HCT116 (cell line): ENCODE measurements around the gene TEKT3. TPM values are rescaled to one million over a fixed set of nuclear protein-coding genes. Genes with fewer than 3 reads are reported as not detected.

Experiments
- ATAC-seq: fragments of 200-7000 bp; cut with Tn5 transposase; 2 replicates; pipeline ENCODE4 v1.9.1; 2020; ENCODE audit warnings: mild to moderate bottlenecking, moderate library complexity
- BruUV-seq: library from RNA; stranded (reverse); fragments of 400-500 nt; replicated peaks from 2 replicates; lab custom pipeline; 2021; lab: Mats Ljungman, UMichigan
- CTCF ChIA-PET: fragments of 300-600 bp; sonication (Branson Sonifier 250); formaldehyde crosslinking; loops from one replicate; lab custom pipeline; 2021; ENCODE audit warnings: antibody characterized with exemption; lab: Charles Lee
- POLR2A ChIA-PET: fragments of 300-600, 350-600 bp; sonication (Branson Sonifier 250); formaldehyde crosslinking; loops from one replicate; lab custom pipeline; 2021; ENCODE audit warnings: antibody characterized with exemption; lab: Charles Lee
- RAD21 ChIA-PET, 2 experiments: fragments of 300-600 bp; sonication (Branson Sonifier 250); formaldehyde crosslinking; loops; one replicate each; lab custom pipeline; 2023; ENCODE audit warnings: low total read pairs in 2 of 2; ENCODE audit not compliant: uncharacterized antibody in 2 of 2, unreplicated experiment in 2 of 2, low non-redundant PET in 1 of 2; lab: Charles Lee
- DNase-seq: peaks from one replicate; pipeline ENCODE4 v3.0.0-alpha.2; 2010; ENCODE audit warnings: low read depth, low spot score
- H2AFZ ChIP-seq: fragments of 200-600 bp; shearing (Covaris generic), sonication (generic); 2 replicates; pipeline ENCODE4 v1.6.1; 2017; ENCODE audit warnings: low read depth, mixed run types, mixed read lengths, antibody characterized with exemption, low read length; ENCODE audit not compliant: poor library complexity, severe bottlenecking
- H3K27ac ChIP-seq: 2 replicates; pipeline ENCODE4 v1.5.1; 2012; ENCODE audit warnings: low read depth, low read length
- H3K27me3 ChIP-seq: fragments of 200-600 bp; sonication (generic); 2 replicates; pipeline ENCODE4 v1.6.1; 2016; ENCODE audit warnings: mixed run types, low read length, mixed read lengths; ENCODE audit not compliant: insufficient read depth
- H3K36me3 ChIP-seq, 2 experiments: fragments of 200-500 bp in 1 of 2; fragments of 200-600 bp in 1 of 2; sonication (Bioruptor generic) in 1 of 2; sonication (generic) in 1 of 2; 2 replicates each; pipeline versions ENCODE4 v1.5.1 to v1.6.1; 2014 to 2016; ENCODE audit warnings: low read length in 2 of 2, inconsistent platforms in 1 of 2, mixed read lengths in 1 of 2, mixed run types in 1 of 2; ENCODE audit not compliant: insufficient read depth in 2 of 2, control insufficient read depth in 1 of 2
- H3K4me1 ChIP-seq, 2 experiments: fragments of 200-600 bp in 1 of 2; sonication (generic) in 1 of 2; 2 replicates each; pipeline versions ENCODE4 v1.5.1 to v1.6.1; 2012 to 2017; ENCODE audit warnings: low read length in 2 of 2, inconsistent platforms in 1 of 2, mild to moderate bottlenecking in 1 of 2, mixed read lengths in 1 of 2, mixed run types in 1 of 2, moderate library complexity in 1 of 2; ENCODE audit not compliant: insufficient read depth in 2 of 2, control insufficient read depth in 1 of 2
- H3K4me2 ChIP-seq: fragments of 200-600 bp; sonication (generic); 2 replicates; pipeline ENCODE4 v1.6.1; 2017; ENCODE audit warnings: mixed run types, low read length, mixed read lengths
- H3K4me3 ChIP-seq, 2 experiments: fragments of 200-600 bp in 1 of 2; sonication (generic) in 1 of 2; replicated peaks in 1 of 2; 2 replicates each; pipeline ENCODE4 v1.5.1; 2011 to 2016; ENCODE audit warnings: low read length in 2 of 2, control low read depth in 1 of 2, low read depth in 1 of 2, mild to moderate bottlenecking in 1 of 2, mixed read lengths in 1 of 2, mixed run types in 1 of 2
- H3K79me2 ChIP-seq: fragments of 200-600 bp; sonication (generic); 2 replicates; pipeline ENCODE4 v1.6.1; 2017; ENCODE audit warnings: mild to moderate bottlenecking, mixed run types, low read length, moderate library complexity, mixed read lengths; ENCODE audit not compliant: insufficient read depth
- H3K9ac ChIP-seq: fragments of 200-600 bp; sonication (generic); 2 replicates; pipeline ENCODE4 v1.6.1; 2016; ENCODE audit warnings: low read length, mixed read lengths
- H3K9me2 ChIP-seq: fragments of 200-600 bp; sonication (generic), shearing (Covaris generic); 2 replicates; pipeline ENCODE4 v1.6.1; 2017; ENCODE audit warnings: mixed run types, mild to moderate bottlenecking, moderate library complexity; ENCODE audit not compliant: insufficient read depth
- H3K9me3 ChIP-seq, 2 experiments: fragments of 200-500 bp in 1 of 2; fragments of 200-600 bp in 1 of 2; sonication (Bioruptor generic) in 1 of 2; sonication (generic) in 1 of 2; 2 replicates each; pipeline ENCODE4 v1.6.1; 2014 to 2017; ENCODE audit warnings: low read length in 2 of 2, mixed read lengths in 2 of 2, inconsistent platforms in 1 of 2, low read depth in 1 of 2, mild to moderate bottlenecking in 1 of 2, mixed run types in 1 of 2, moderate library complexity in 1 of 2; ENCODE audit not compliant: control insufficient read depth in 1 of 2, insufficient read depth in 1 of 2
- H4K20me1 ChIP-seq: fragments of 200-600 bp; sonication (generic), shearing (Covaris generic); 2 replicates; pipeline ENCODE4 v1.6.1; 2017; ENCODE audit warnings: mixed run types, mild to moderate bottlenecking, moderate library complexity; ENCODE audit not compliant: insufficient read depth
- ATF3 ChIP-seq: IDR thresholded peaks from 2 replicates; pipeline ENCODE4 v1.6.1; 2012
- EZH2 ChIP-seq: fragments of 200-600 bp; sonication (generic); IDR thresholded peaks from 2 replicates; pipeline ENCODE4 v1.6.1; 2017; ENCODE audit warnings: antibody characterized with exemption, mixed run types
- FOSL1 ChIP-seq: IDR thresholded peaks from 2 replicates; pipeline ENCODE4 v1.6.1; 2012; ENCODE audit warnings: low read depth
- POLR2A ChIP-seq: IDR thresholded peaks from 2 replicates; pipeline ENCODE4 v1.7.0; 2011; ENCODE audit warnings: borderline replicate concordance; ENCODE audit not compliant: insufficient read depth, insufficient read length; ENCODE audit errors: extremely low read depth
- SIN3A ChIP-seq: IDR thresholded peaks from 2 replicates; pipeline ENCODE4 v1.6.1; 2012; ENCODE audit warnings: low read depth
- ZBTB33 ChIP-seq: IDR thresholded peaks from 2 replicates; pipeline ENCODE4 v1.6.1; 2011; ENCODE audit warnings: mild to moderate bottlenecking, low read length, moderate library complexity; ENCODE audit not compliant: insufficient replicate concordance; ENCODE audit errors: extremely low read depth
- intact Hi-C: fragments of 100-400 bp; cut with micrococcal nuclease; formaldehyde crosslinking; loops from 2 replicates; pipeline ENCODE4 v1.10.0; 2022
- total RNA-seq: library from RNA; stranded (reverse); gene quantifications from one replicate; pipeline ENCODE4 v1.2.1, GENCODE V29; 2021; ENCODE audit not compliant: unreplicated experiment

TEKT3 gene
- total RNA-seq, 1 experiment from 2014 or later: 0.64 TPM

GRCh38 chr17:15278380-15278779 lies 63.0 kb downstream of the TEKT3 start:
- POLR2A ChIA-PET: no interaction called here
- CTCF ChIA-PET: no interaction called here
- intact Hi-C loops: no loop called here

More at GRCh38 chr17:15278380-15278779, 63.0 kb downstream of the TEKT3 start:
- H3K9me3 ChIP-seq: no peaks in the 10 kb centered on the region
- H3K27ac ChIP-seq: no peak overlapping the region
- H3K4me1 ChIP-seq: peaks cover 0 to 9% of the 10 kb centered on the region in 2 experiments; a peak in 2 of 4 replicates
- no peak overlapping the region for H3K4me3 ChIP-seq
- no peak overlapping the region for H3K4me2 ChIP-seq
- RAD21 ChIA-PET: no interaction called here
- no TSS peak for BruUV-seq
- H4K20me1 ChIP-seq: no peaks in the 10 kb centered on the region
- ATAC-seq (no peak), DNase-seq (no peak)
- H3K36me3 ChIP-seq: no peaks in the 10 kb centered on the region
- TF ChIP-seq SIN3A (no peak), ATF3 (no peak), EZH2 (no peak), FOSL1 (no peak), ZBTB33 (no peak), POLR2A (no peak)
- no peak overlapping the region for H3K9ac ChIP-seq
- H3K79me2 ChIP-seq: no peaks in the 10 kb centered on the region
- H3K9me2 ChIP-seq: no peaks in the 10 kb centered on the region
- no peaks in the 10 kb centered on the region for H3K27me3 ChIP-seq
- no peak overlapping the region for H2AFZ ChIP-seq
